Effector CD8-positive, alpha-beta T cell (primary cell): ENCODE measurements around the gene GABRR2.

Experiments used
- DNase-seq: peaks from one replicate; lab custom pipeline; 2025; lab: John Stamatoyannopoulos, UW
- total RNA-seq, 4 experiments: gene quantifications; one replicate each; lab custom pipeline; 2026; lab: John Stamatoyannopoulos, UW

GABRR2 gene
- 3.6 to 6.2 (median 4.2) reads per million in 4 experiments for total RNA-seq

DNA sequence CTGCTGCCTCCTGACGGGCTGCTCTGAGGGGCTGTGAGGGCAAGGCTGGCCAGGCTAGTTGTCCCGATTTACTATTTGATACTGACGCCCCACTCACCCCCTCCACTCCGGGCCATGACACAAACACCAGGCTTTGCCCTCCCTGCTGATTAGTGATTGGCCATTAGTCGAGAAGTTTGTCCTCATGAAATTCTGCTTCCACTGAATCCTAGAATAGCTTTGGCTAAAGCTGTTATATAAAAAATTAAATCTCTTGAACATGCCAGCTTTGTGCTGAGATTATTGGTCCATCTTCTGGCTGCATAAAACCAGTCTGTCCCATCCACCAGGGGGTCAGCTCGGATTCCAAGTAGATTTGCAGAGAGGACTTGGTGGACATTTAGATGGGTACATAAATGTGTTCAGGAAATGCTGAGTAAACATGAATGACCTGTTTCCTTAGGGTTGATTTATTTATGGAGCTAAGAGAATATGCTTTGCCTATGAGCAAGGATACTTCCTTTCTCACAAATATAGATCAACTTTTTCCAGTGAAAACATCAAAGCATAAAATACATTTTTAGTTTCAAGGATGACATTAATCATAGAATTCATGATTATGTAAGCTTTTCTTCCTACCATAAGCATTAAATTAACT is at the start of gene GABRR2:
TSS of gene GABRR2 (minus strand) at position 51 of the 637 bp plus-strand sequence. CDS start 134 bp downstream, outside the sequence.
- DNase-seq, result no peak

DNA sequence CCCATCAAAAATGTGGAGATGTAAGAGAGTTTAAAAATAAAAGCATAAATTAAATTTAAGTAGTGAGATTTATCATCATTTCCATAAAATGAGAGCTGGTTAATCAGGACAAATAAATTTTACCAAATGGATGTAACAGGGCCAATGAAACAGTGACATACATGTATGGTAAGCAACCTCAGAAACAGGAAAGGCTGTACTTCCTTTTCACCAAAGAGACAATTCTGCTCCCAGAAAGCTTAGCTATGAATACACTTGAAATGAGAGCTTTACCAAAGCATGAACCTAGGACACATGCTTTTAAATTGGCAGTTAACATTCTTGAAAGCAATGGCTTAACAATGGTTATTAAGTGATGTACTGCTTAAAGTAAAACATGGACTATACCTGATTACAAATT is 49.5 kb upstream of the GABRR2 start:
- no peak for DNase-seq

- DNase-seq, result no peak
Observed at GRCh38 chr6:89361171-89361570, 46.1 kb upstream of the GABRR2 start.

GRCh38 chr6:89360415-89360999 is 45.4 kb upstream of the GABRR2 start:
- DNase-seq, result no peak

DNA sequence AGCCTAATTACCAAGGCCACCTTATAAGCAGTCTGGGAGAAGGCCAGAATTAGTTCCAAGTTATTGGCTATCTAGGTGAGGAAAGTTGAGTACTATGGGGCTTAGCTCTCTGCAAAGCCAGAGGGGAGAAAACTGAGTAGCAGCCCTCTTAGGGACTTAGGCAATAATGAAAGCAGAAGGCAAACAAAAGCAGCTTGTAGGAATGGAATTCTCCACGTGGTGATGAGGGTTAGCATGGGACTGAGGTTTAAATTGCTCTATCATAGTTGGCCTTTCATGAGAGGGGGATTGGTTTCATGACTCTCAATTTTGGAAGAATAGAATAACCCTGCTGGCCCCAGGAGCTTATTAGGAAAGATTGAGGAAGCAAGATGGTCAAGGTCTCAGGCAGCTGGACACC is 44.5 kb upstream of the GABRR2 start:
- DNase-seq, result no peak

DNA sequence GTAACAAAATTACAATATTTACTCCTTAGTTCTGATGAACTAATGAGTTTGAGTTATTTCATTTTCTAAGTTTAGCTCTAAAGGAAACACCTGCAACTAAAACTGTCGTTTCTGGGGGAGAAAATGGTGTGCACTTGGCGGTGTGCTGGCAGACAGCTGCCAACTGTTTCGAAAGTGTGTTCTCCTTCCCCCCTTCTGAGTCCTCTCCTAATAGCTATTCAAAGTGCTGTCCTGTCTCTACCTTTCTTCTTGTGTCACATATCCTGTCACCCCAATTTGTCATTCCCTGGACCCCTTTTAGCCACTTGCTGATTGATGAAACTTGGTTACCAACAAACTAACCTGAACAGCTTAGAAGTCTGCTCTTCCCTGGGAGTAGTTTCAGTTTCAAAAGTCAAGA is 42.3 kb upstream of the GABRR2 start:
- no peak for DNase-seq

- no peak for DNase-seq
Observed at GRCh38 chr6:89356642-89357170, 41.6 kb upstream of the GABRR2 start.

GRCh38 chr6:89355511-89356194 is 40.6 kb upstream of the GABRR2 start:
- DNase-seq, result no peak

- DNase-seq, result no peak
Observed at GRCh38 chr6:89353702-89354392, 38.7 kb upstream of the GABRR2 start.

GRCh38 chr6:89353118-89353556 is 38.0 kb upstream of the GABRR2 start:
- DNase-seq, result no peak

GRCh38 chr6:89352278-89353117 is 37.4 kb upstream of the GABRR2 start, which contains the start of gene UBE2J1:
TSS of gene UBE2J1 (minus strand) at chr6:89352722. CDS start at chr6:89352569, 153 bp downstream.
- DNase-seq, result peak; percentile 54

DNA sequence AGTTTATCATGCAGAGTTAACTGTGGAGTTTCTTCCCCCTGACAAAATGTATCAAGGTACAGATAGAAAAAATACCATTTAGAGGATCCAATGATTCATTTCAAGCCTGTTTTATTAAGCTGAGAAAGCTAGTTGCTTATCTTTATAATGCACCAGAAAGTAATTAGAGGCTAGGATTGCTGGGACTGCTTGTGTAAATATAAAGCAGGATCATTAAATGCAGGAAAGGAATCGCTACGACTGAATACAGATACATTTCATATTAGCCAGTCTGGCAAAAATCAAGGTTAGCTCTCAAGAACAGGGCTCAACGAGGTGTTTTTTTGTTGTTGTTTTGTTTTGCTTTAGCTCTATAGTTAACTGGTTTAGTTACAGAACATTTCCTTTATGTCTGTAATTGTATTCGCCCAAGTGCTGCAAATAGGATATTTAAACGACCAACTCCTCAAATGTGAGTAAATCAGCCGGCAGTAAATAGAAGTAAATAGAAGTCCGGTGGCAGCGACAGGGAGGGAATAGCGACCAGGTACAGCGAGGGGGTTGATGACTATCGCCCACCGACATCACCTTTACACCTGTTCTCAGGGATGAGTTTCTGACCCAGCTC is 36.7 kb upstream of the GABRR2 start:
- DNase-seq, result no peak

- DNase-seq, result no peak
Observed at GRCh38 chr6:89350281-89350966, 35.3 kb upstream of the GABRR2 start.

- DNase-seq, result no peak
Observed at GRCh38 chr6:89348372-89348771, 33.3 kb upstream of the GABRR2 start.

GRCh38 chr6:89347825-89348224 is 32.7 kb upstream of the GABRR2 start:
- DNase-seq, result no peak

DNA sequence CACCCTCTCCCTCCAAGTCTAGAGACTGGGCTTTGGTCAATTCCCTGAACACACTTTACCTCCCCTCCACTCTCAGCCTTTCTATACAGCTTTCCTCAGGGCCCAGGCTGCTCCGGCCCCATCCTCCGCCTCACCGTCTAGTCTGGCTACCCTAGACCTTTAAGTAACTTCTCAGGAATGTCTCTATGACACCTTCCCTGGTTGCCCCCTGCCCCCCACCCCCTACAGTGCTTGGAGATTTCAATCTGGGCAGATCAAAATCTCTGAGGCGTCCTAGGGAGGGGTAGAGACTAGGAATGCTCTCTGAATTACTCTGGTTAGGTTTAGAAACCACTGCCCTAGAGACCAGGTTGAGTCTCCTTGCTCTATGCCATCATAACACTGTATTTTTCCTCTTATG is 31.3 kb upstream of the GABRR2 start:
- DNase-seq, result no peak

GRCh38 chr6:89339565-89339964 is 24.5 kb upstream of the GABRR2 start:
- no peak for DNase-seq

- no peak for DNase-seq
Observed at GRCh38 chr6:89335164-89335563, 20.1 kb upstream of the GABRR2 start.

- no peak for DNase-seq
Observed at GRCh38 chr6:89330910-89331309, 15.8 kb upstream of the GABRR2 start.

- DNase-seq, result no peak
Observed at GRCh38 chr6:89328976-89329375, 13.9 kb upstream of the GABRR2 start.
